Panc1 (cell line): ENCODE measurements around the gene ITPKB. TPM values are rescaled to one million over a fixed set of nuclear protein-coding genes. Genes with fewer than 3 reads are reported as not detected.

Source experiments
- ATAC-seq: fragments of 200-7000 bp; cut with Tn5 transposase; 2 replicates; pipeline ENCODE4 v1.9.1; 2020; ENCODE audit warnings: mild to moderate bottlenecking, moderate library complexity
- BruUV-seq: library from RNA; stranded (reverse); fragments of 400-500 nt; replicated peaks from 2 replicates; lab custom pipeline; 2021; lab: Mats Ljungman, UMichigan
- CTCF ChIA-PET: fragments of 300-600 bp; sonication (Branson Sonifier 250); formaldehyde crosslinking; loops from one replicate; lab custom pipeline; 2022; ENCODE audit warnings: antibody characterized with exemption; lab: Charles Lee
- POLR2A ChIA-PET: fragments of 300-600 bp; sonication (Branson Sonifier 250); formaldehyde crosslinking; loops from one replicate; lab custom pipeline; 2022; ENCODE audit warnings: antibody characterized with exemption; lab: Charles Lee
- DNase-seq: peaks from one replicate; pipeline ENCODE4 v3.0.0-alpha.2; 2010; ENCODE audit warnings: low read depth, low spot score
- H3K27ac ChIP-seq: 2 replicates; pipeline ENCODE4 v1.5.1; 2011; ENCODE audit warnings: mild to moderate bottlenecking, low read length, inconsistent platforms
- H3K27me3 ChIP-seq: fragments of 200-500 bp; sonication (Bioruptor generic); 2 replicates; pipeline ENCODE4 v1.6.0; 2014; ENCODE audit warnings: low read length, inconsistent platforms; ENCODE audit not compliant: control insufficient read depth, insufficient read depth
- H3K36me3 ChIP-seq: fragments of 200-500 bp; sonication (Bioruptor generic); 2 replicates; pipeline ENCODE4 v1.5.1; 2014; ENCODE audit warnings: inconsistent platforms, mild to moderate bottlenecking, low read length, moderate library complexity; ENCODE audit not compliant: control insufficient read depth, insufficient read depth
- H3K4me1 ChIP-seq: 2 replicates; pipeline ENCODE4 v1.5.1; 2011; ENCODE audit warnings: inconsistent platforms, mild to moderate bottlenecking, low read length, moderate library complexity; ENCODE audit not compliant: control insufficient read depth, insufficient read depth
- H3K4me3 ChIP-seq, 2 experiments: 2 replicates each; pipeline ENCODE4 v1.5.1; 2011 to 2012; ENCODE audit warnings: low read depth in 2 of 2, low read length in 2 of 2, mild to moderate bottlenecking in 2 of 2, inconsistent platforms in 1 of 2, moderate library complexity in 1 of 2
- H3K9me3 ChIP-seq: fragments of 200-500 bp; sonication (Bioruptor generic); 2 replicates; pipeline ENCODE4 v1.5.1; 2014; ENCODE audit warnings: low read depth, mild to moderate bottlenecking, inconsistent platforms, low read length, moderate library complexity; ENCODE audit not compliant: control insufficient read depth, insufficient read depth
- CTCF ChIP-seq: fragments of 450-650 bp; IDR thresholded peaks from 2 replicates; pipeline ENCODE4 v1.5.1; 2017; ENCODE audit warnings: mild to moderate bottlenecking
- POLR2AphosphoS5 ChIP-seq: IDR thresholded peaks from 2 replicates; pipeline ENCODE4 v1.6.1; 2012; ENCODE audit warnings: mild to moderate bottlenecking, low read depth, low read length, moderate library complexity
- REST ChIP-seq, 2 experiments: IDR thresholded peaks; 2 replicates each; pipeline ENCODE4 v1.6.1; 2011 to 2012; ENCODE audit warnings: low read depth in 2 of 2, control low read depth in 1 of 2, low read length in 1 of 2, mild to moderate bottlenecking in 1 of 2, moderate library complexity in 1 of 2; ENCODE audit not compliant: insufficient read depth in 1 of 2
- SIN3A ChIP-seq: IDR thresholded peaks from 2 replicates; pipeline ENCODE4 v1.6.1; 2012; ENCODE audit warnings: low read depth, mild to moderate bottlenecking, low read length, moderate library complexity, borderline replicate concordance; ENCODE audit not compliant: insufficient read depth
- TCF7L2 ChIP-seq: IDR thresholded peaks from 2 replicates; pipeline ENCODE4 v1.6.1; 2011; ENCODE audit warnings: mild to moderate bottlenecking, low read depth, low read length, inconsistent platforms
- in situ Hi-C: cut with HindIII; loops from 2 replicates; pipeline ENCODE4 v1.10.0; 2016; ENCODE audit warnings: low sequenced_read_pairs, low pct_unique_long_range_greater_than_20kb
- intact Hi-C: fragments of 100-400 bp; cut with micrococcal nuclease; formaldehyde crosslinking; loops from one replicate; pipeline ENCODE4 v1.10.0; 2022; ENCODE audit not compliant: unreplicated experiment
- total RNA-seq: library from RNA; stranded (reverse); gene quantifications from one replicate; pipeline ENCODE4 v1.2.1, GENCODE V29; 2021; ENCODE audit not compliant: unreplicated experiment

ITPKB gene
- total RNA-seq, 1 experiment from 2014 or later, result 10.9 TPM

GRCh38 chr1:226730836-226731235 is 8.2 kb downstream of the ITPKB start:
- CTCF ChIA-PET, result interaction anchor here (0.6 kb wide), 1 partner anchor 65 kb away, joined by 6 read pairs; no protein-coding TSS in a partner anchor
- H3K4me1 ChIP-seq, result no peaks in the 10 kb centered on the region
- no peak overlapping the region for H3K27ac ChIP-seq
- H3K36me3 ChIP-seq, result no peaks in the 10 kb centered on the region
- H3K9me3 ChIP-seq, result no peaks in the 10 kb centered on the region
- POLR2A ChIA-PET, result no interaction called here
- intact Hi-C loops (no loop called here), in situ Hi-C loops (no loop called here)
- DNase-seq (no peak), ATAC-seq (no peak)
- TF ChIP-seq POLR2AphosphoS5 (no peak), REST (IDR thresholded peaks at IDR 0.05; ENCODE audit: insufficient read depth in 1 of 2, low read depth in 2 of 2, low read length in 1 of 2) (no peak), SIN3A (no peak), TCF7L2 (no peak), CTCF (no peak)
- no TSS peak for BruUV-seq
- no peaks in the 10 kb centered on the region for H3K27me3 ChIP-seq
- H3K4me3 ChIP-seq, result no peak overlapping the region

GRCh38 chr1:226730071-226730470 is 9.0 kb downstream of the ITPKB start:
- H3K27ac ChIP-seq, result no peak overlapping the region
- TF ChIP-seq SIN3A (no peak), CTCF (no peak), POLR2AphosphoS5 (no peak), TCF7L2 (no peak)
- H3K4me3 ChIP-seq, result no peak overlapping the region
- H3K9me3 ChIP-seq, result no peaks in the 10 kb centered on the region
- H3K27me3 ChIP-seq, result no peaks in the 10 kb centered on the region
- DNase-seq (no peak), ATAC-seq (no peak)
- ChIA-PET CTCF (no interaction called here), POLR2A (no interaction called here)
- in situ Hi-C loops (no loop called here), intact Hi-C loops (no loop called here)
- H3K36me3 ChIP-seq, result no peaks in the 10 kb centered on the region
- H3K4me1 ChIP-seq, result no peaks in the 10 kb centered on the region
- BruUV-seq, result no TSS peak
